ENCODE data around the gene ZGRF1. TPM values are rescaled to one million over a fixed set of nuclear protein-coding genes. Genes with fewer than 3 reads are reported as not detected.
"Not testable (repeated sequence)": the region's sequence is repeated elsewhere in the genome, so short reads cannot be mapped to it uniquely, and the experiment has no call there.

The ZGRF1 gene
- total RNA-seq, 1 donor from 2014 or later: 2.6 TPM

DNA sequence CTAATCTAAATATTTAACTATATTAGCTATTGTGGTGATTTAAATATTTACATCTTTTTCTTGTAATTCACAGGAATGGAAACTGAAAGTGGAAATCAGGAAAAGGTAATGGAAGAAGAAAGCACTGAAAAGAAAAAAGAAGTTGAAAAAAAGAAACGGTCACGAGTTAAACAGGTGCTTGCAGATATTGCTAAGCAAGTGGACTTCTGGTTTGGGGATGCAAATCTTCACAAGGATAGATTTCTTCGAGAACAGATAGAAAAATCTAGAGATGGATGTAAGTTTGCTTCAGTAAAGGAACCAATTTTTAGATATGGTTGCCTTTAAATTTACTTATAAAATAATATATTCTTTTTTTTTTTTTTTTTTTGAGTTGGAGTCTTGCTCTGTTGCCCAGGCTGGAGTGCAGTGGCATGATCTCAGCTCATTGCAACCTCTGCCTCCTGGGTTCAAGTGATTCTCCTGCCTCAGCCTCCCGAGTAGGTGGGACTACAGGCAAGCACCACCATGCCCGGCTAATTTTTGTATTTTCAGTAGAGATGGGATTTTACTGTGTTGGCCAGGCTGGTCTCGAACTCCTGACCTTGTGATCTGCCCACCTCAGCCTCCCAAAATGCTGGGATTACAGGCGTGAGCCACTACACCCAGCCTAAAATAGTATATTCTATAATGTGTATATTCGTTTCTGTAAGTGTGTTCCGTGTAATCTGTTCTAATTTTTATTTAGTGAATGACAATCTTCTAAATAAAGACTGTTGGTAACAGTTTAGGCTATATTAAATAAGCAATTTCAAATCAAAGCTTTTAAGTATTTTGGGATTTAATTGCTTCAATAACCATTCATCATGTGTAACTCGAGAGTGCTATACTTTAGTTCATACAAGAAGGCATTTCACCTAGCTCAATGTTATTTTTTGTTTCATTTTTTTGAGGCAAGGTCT lies 8.2 kb upstream of the ZGRF1 start:
- DNase-seq (ENCODE audit: low spot score): not testable (repeated sequence)

DNA sequence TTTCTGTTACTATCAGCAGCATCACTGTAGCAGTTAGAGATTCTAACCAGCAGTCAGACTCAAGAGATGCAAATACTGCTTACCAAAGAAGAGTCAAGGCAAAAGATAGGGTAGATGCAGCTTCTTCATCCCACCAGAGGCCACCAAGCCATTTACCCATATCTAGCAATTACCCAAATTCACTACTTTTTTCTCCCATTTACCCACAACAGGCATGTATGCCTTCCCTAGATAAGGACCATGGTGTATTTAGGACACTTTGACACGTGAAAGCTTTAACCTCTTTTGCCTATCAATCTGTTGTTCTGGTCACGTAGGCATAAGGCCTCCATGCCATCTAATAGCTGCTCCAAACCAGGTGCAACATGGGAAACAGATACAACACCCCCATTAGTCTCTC lies 5.8 kb upstream of the ZGRF1 start:
- DNase-seq (ENCODE audit: low spot score): no peak

DNA sequence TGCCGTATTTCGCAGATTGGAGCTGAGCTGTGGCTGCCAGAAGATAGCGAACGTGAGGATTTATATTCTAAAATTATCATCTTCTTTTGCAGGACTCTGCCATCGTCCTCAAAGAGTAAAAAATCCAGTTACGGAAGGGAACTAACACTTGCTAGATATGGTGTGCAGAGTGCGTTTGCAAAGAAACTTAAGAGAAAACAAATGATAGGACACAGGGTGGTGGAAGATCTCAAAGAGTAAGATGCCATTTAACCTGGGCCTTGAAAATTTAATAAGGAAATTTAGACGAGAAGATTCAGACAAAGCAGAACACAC lies 800 bp upstream of the ZGRF1 start:
- DNase-seq (ENCODE audit: low spot score): no peak

DNA sequence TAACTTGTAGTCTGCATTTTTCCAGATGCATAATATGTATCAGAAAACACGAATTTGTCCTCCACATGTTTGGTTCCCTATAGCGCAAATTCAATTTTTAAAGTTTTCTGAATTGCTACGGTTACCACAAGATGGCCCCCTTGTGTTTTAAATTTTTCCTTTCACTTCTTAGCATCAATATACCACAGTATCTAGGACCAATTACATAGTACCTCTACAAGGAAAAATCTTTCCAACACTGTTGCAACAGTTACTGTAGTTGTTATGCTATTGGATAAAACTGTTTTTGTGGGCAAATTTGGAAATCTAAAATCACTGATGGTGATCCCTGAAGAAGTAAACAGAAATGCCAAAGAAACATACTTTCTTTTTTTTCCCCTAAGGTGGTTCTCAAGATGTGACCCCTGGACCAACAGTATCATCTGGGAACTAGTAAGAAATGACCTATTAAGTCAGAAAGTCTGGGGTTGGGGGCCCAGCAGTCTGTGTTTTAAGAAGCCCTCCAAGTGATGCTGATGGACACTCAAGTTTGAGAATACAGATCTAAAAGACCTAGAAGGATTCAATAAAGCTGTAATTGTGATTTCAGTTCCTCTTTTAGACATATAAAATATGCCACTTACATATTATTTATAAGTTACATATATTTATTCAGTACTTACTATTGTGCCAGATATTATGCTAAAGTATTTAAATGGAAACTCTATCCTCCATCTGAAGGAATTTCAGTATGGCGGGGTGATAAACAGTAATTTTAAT lies 3.1 kb downstream of the ZGRF1 start:
- no peak for DNase-seq (ENCODE audit: low spot score)

DNA sequence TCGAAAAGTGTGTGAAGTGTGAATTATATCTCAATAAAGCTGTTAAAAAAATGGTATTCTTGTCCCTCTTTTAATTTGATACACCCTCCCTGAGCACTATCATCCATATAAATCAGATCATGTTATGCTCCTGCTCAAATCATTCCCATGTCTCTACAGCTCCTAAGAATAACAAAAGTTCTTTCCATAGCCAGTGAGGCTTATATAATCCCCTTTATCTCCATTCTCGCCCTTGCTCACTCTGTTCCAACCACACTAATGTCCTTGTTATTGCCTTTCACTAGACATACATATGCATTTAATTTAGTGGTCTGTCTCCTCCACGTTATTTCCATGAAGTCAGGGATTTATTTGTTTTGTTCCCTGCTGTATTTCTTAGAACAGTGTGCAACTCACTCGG lies 10.5 kb downstream of the ZGRF1 start:
- DNase-seq (ENCODE audit: low spot score): no peak

DNA sequence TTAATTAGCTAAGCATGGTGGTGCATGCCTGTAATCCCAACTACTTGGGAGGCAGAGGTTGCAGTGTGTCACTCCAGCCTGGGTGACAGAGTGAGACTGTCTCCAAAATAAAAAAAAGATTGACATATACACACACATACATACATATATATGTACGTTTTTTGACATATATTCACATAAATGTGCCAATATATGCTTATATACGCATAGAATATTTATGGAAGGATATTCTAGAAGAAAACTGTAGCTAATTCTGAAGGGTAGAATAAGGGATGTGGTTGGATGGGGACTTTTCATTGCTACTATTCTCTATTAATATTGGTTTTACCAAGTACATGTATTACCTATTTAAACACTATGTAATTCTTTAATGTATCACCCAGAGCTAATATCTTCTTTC lies 19.7 kb downstream of the ZGRF1 start:
- no peak for DNase-seq (ENCODE audit: low spot score)

DNA sequence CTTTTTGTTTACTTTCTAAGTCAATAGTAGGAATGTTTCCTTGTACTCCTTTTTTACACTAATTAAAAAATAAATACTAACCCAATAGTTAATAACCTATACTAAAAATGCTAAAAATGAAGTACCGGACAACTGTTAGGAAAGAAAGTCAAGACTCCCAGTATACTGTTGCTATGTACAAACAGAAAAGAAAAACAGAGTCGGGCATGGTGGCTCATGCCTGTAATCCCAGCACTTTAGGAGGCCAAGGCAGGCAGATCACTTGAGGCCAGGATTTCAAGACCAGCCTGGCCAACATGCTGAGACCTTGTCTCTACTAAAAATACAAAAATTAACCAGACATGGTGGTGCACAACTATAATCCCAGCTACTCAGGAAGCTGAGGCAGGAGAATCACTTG lies 23.9 kb downstream of the ZGRF1 start:
- DNase-seq (ENCODE audit: low spot score): not testable (repeated sequence)

DNA sequence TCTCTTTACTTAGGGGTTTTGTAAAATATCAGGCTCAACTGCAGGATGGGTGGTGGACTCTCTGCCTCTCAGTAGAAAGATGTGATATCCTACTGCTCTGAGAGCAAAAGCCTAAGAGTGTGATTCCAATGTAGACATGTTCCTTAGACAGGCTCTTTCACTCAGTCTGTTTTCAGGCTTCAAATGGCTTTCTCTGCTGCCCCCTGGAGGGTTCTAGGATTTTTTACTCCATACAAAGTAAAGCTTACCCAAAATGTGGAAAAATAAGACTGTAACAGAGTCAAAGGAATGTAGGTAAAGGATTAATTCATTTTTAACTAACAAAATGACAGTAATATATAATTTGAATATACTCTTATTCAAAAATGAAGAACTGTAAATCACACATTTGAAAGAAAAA lies 32.1 kb downstream of the ZGRF1 start:
- DNase-seq (ENCODE audit: low spot score): peak; percentile 60

DNA sequence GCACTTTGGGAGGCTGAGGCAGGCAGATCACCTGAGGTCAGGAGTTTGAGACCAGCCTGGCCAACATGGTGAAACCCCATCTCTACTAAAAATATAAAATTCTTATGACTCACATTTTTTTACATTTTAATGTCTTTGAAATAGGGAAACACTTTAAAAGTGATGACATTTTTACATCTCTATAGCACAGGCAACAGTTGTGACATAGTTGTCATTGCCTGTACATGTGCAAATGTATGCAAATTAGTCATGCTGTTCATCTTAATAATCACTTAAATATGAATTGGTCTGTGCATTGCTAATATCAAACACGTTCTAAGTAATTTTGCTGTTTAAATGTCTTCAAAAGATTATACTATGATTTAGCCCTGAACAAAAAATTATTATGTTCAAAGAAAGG lies 41.7 kb downstream of the ZGRF1 start:
- no peak for DNase-seq (ENCODE audit: low spot score)

DNA sequence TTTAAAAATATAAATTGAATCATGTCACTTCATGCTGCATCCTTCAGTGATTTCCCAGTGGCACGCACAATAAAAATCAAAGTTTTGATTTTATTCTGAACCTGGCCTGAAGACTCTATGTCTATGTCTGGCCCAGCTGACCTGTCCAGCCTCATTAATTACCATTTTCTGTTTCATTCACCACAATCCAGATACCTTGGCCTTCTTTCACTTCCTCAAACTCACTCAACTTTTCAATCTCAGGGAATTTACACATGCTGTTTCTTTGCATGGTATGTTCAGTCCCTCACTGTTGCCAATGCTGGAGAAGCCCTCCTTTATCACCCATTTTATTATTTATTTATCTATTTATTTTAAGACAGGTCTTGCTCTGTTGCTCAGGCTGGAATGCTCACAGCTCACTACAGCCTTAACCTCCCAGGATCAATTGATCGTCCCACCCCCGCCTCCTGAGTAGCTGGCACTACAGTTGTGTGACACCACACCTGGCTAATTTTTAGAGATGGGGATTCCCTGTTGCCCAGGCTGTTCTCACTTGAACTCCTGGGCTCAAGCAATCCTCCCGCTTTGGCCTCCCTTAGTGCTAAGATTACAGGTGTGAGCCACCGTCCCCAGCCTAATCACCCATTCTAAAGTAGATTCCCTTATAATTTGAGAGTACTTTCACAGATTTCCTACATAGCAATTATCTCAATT lies 43.1 kb downstream of the ZGRF1 start:
- DNase-seq (ENCODE audit: low spot score): no peak

DNA sequence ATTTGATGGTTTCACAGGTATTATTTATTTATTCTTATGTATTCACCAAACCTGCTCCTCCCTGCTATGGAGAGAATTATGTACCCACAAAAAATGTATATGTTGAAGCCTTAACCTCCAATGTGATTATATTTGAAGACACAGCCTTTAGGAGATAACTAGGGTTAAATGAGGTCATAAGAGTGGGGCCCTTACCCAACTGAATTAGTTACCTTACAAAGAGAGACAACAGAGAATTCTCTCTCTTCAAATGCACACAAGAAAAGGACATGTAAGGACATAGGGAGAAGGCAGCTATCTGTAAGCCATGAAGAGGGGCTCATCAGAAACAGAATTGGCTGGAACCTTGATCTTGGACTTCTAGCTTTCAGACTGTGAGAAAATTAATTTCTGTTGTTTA lies 44.0 kb downstream of the ZGRF1 start:
- DNase-seq (ENCODE audit: low spot score): no peak

DNA sequence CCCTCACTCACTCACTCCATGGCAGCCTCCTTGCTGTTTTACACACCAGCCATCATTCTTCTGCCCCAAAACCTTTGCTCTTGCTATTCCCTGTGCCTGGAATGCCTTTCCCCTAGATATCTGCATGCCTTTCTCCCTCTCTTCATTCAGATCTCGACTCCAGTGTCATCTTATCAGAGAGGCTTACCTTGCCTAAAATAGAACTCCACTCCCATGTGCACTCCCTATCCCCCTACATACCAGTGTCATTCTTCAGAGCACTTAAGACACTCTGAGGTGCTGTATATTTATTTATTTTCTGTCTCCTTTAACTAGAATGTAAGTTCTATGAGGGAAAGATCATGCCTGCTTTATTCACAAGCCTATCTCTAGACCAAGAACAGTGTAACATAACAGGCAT lies 45.1 kb downstream of the ZGRF1 start:
- no peak for DNase-seq (ENCODE audit: low spot score)

DNA sequence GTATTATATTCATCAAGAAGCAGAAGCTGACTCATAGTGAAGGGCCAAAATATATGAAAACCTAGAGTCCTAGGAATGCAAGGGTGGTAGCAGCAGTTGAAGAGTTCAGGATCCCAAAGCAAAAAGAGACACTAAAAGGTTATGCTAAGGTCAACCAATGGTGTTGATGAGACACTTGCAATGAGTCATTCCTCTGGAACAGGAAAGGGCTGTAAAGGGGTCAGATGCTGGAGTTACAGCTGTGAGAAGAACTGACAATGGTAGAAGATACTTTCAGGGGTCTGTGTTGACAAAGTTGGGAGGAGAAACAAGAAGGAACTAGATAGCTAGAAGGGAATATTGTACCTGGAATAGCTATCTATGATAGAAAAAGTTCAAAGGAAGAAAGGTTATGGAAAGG lies 47.5 kb downstream of the ZGRF1 start:
- no peak for DNase-seq (ENCODE audit: low spot score)

DNA sequence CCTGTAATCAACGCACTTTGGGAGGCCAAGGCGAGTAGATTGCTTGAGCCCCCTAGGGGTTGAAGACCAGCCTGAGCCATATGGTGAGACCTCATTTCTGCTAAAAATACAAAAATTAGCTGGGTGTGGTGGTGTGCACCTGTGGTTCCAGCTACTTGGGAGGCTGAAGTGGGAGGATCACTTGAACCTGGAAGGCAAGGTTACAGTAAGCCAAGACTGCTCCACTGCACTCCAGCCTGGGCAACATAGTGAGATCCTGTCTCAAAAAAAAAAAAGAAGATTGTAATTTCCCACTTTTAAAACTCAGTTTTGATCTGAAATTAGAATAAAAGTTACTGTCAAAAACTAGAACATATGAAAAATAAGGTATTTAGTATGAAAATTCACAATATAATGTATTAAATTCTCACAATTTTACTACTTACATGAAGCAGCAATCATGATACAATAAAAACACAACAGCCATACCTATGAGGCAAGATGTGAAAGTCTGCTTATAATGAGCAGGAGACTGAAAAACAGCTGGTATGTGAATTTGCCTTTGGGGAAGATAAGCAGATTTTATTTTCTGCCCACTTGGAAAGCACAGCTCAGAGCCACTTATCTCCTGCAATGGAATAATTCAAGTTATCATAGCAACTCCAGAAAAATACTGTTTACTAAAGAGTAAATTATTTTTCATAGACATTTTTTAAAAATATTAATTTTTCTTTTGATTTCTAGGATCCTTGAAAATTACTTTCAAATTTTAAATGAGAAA lies 50.6 kb downstream of the ZGRF1 start:
- no peak for DNase-seq (ENCODE audit: low spot score)

DNA sequence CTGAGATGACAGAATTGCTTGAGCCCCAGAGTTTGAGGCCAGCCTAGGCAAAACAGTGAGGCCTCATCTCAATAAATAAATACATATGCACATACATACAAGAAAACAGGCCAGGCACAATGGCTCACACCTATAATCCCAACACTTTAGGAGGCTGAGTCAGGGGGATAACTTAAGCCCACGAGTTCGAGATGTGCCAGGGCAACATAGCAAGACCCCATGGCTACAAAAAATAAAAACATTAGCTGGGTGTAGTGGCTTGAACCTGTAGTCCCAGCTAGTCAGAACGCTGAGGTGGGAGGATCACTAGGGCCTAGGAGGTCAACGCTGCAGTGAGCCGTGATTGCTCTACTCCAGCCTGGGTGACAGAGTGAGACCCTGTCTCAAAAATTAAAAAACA lies 69.2 kb downstream of the ZGRF1 start:
- DNase-seq (ENCODE audit: low spot score): no peak

DNA sequence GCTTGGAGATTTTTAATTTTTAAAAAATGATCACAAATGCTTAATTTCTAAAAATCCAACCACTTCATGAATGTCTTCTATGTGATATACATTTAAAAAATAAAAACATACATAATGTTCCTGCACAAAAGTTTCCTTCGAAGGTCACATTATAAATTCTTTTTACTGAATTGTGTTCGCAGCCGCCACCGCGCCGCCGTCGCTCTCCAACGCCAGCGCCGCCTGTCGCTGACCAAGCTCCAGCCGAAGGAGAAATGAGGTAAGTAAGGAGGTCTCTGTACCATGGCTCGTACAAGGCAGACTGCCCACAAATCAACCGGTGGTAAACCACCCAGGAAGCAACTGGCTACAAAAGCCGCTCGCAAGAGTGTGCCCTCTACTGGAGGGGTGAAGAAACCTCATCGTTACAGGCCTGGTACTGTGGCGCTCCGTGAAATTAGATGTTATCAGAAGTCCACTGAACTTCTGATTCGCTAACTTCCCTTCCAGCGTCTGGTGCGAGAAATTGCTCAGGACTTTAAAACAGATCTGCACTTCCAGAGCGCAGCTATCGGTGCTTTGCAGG lies 71.9 kb downstream of the ZGRF1 start:
- no peak for DNase-seq (ENCODE audit: low spot score)

DNA sequence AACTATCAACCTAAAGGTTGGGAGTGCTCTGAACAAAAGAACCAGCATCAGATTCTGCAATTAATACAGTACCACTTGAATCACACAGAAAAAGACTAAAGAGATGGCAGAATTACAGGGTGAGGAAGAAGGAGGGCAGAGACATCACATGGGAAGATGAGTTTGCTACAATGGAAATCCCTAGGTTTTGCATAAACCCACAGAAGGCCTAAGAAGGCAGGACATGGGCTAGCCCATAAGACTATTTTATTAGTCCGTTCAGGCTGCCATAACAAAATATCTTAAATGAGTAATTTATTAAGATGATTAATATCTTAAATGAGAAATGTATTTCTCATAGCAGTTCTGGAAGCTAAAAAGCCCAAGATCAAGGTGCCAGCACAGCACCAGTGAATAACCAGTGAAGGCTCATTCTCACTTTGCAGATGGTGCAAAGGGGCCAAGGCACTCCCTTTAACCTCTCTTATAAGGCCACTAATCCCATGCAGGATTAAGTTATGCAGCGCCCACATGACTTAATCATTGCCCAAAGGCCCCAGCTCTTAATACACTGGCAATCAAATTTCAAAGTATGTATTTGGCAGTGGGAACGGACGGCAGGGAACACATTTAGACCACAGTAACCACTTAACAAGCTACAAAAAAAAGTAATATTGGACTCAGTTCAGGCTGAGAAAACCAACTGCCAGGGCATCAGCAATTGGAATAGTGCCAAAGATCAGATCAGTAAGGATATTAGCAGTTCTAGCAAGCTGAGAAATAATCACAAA lies 73.1 kb downstream of the ZGRF1 start:
- DNase-seq (ENCODE audit: low spot score): no peak

DNA sequence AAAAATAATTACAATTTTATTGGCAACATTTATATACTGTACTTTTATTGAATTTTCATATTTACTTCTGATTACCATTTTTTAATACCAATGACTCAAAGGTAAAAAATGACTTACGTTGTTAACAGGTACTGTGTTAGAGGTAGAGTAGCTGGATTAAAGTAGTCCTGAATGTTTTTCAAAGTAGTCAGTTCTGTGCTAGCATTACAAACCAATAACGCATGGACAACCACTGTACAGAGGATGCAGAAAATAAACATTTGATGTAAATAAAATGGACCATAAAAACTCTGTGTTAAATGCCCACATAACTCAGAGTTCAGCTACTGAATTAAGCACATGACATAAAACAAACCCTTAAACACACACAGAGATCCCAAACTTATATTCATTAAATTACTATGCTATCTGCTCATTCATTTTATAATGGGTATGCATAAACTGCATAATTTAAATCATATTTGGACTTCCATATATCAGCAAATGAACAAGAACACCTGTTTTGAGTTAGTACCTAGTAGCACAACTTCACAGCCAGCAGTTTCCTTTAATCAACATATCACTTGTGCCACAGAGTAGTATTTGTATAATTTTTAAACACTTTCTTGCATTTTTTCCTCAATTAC lies 74.3 kb downstream of the ZGRF1 start:
- DNase-seq (ENCODE audit: low spot score): no peak

DNA sequence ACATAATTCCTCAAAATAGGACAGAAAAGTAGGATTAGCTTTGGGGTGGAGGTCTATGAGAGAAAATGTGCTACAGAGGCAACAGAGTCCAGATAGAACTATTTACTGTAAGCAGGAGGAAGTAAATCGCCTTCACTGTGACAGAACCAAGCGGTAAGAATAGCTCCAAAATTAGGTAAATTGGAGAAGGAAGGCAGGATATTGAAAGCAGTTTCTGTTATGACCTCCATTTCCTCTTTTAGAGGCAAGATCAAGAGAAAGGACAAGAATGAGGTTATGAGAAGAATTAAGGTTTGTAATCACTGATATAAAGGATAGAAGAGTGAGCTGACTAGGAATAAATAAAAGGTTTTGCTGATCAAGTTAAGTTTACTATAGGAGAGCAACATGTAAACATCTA lies 76.6 kb downstream of the ZGRF1 start:
- no peak for DNase-seq (ENCODE audit: low spot score)

DNA sequence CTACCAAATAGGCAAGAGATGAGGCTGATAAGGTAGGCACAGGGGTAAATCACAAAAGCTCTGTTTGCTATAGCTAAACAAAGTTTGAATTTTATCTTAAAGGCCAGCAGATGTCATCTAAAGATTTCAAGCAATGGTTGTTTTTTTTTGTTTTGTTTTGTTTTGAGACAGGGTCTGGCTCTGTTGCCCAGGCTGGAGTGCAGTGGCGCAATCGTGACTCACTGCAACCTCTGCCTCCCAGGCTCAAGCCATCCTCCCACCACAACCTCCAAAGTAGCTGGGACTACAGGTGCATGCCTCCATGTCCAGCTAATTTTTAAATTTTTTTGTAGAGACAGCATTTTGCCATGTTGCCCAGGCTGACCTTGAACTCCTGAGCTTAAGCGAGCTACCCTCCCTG lies 77.7 kb downstream of the ZGRF1 start:
- DNase-seq (ENCODE audit: low spot score): no peak

Data from mucosa of gallbladder (tissue), 1 donor.